Stimulated activated memory B cell treated with anti-CD40 and anti-IgM and Interleukin-4, amounts not matched to agents 10 μg/mL and 1 μg/mL and 100 μg/mL, for 72 hours (primary cell): ENCODE data around the gene OR13C3.
"Not testable (repeated sequence)": the region's sequence is repeated elsewhere in the genome, so short reads cannot be mapped to it uniquely, and the experiment has no call there.

ENCODE experiments used
- ATAC-seq: fragments of 150-1000 bp; cut with Tn5 transposase; 2 replicates; pipeline ENCODE4 v1.10.0; 2021
- H3K27ac Mint-ChIP-seq: one replicate; pipeline ENCODE4 v1.8.0; 2022; ENCODE audit warnings: mild to moderate bottlenecking, mixed read lengths
- H3K27me3 Mint-ChIP-seq: one replicate; pipeline ENCODE4 v1.8.0; 2022; ENCODE audit warnings: mixed read lengths
- H3K36me3 Mint-ChIP-seq: one replicate; pipeline ENCODE4 v1.8.0; 2022; ENCODE audit warnings: mixed read lengths
- H3K4me1 Mint-ChIP-seq: one replicate; pipeline ENCODE4 v1.8.0; 2022; ENCODE audit warnings: mixed read lengths
- H3K4me3 Mint-ChIP-seq: one replicate; pipeline ENCODE4 v1.8.0; 2022; ENCODE audit warnings: mild to moderate bottlenecking, moderate library complexity, mixed read lengths
- H3K9me3 Mint-ChIP-seq: one replicate; pipeline ENCODE4 v1.8.0; 2022; ENCODE audit warnings: mixed read lengths

Gene OR13C3

DNA sequence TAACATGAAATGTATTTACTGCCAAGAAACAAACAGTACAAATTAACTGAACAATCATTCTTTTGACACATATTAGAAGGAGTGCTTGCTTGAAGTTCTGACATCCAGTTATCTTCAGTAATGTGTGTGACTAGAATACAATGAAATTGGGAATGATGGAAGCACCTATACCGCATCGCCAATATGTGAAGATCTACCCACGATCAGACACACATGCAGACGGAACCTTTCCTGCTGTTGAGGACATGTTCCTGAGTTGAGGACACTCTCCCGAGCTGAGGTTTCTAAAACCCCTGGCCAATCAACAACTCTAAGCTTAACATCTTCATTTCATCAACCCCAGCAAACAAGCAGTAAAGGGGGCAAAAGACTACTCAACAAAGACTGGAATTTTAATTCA, at the start of gene OR13C3:
Gene OR13C3, minus strand, starts transcription at position 101 of the 400 bp plus-strand sequence. CDS start 133 bp downstream, outside the sequence.
- no peak within 1 kb of the TSS for H3K4me3 Mint-ChIP-seq
- no peak within 1 kb of the TSS for H3K27ac Mint-ChIP-seq
- H3K4me1 Mint-ChIP-seq = no peaks in the 10 kb centered on the region
- no peaks in the 10 kb centered on the region for H3K27me3 Mint-ChIP-seq
- H3K36me3 Mint-ChIP-seq = no peaks in the 10 kb centered on the region
- no peaks in the 10 kb centered on the region for H3K9me3 Mint-ChIP-seq
- ATAC-seq = no peak

DNA sequence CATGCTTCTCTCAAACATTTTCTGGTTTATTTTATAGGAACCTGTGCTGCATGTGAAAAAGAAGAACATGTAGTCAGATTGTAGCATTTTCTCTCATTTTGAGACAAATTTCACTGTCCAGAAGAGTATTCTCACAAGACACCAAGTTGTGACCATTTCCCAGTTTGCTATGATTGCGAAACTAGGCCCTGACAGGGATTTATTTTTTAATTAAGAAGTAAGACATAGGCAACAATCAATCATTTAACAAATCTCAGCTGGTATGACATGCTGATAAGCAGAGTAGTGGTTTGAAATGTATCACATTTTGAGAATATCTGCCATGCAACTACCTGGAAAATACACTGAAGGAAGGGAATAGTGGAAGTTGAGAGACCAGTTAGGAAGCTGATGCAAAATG, 43.9 kb upstream of the OR13C3 start:
- Mint-ChIP-seq H3K9me3 (no peaks in the 10 kb centered on the region), H3K4me3 (no peak overlapping the region), H3K4me1 (no peaks in the 10 kb centered on the region), H3K27me3 (peaks cover 7% of the 10 kb centered on the region), H3K27ac (no peak overlapping the region), H3K36me3 (no peaks in the 10 kb centered on the region)
- ATAC-seq = no peak

DNA sequence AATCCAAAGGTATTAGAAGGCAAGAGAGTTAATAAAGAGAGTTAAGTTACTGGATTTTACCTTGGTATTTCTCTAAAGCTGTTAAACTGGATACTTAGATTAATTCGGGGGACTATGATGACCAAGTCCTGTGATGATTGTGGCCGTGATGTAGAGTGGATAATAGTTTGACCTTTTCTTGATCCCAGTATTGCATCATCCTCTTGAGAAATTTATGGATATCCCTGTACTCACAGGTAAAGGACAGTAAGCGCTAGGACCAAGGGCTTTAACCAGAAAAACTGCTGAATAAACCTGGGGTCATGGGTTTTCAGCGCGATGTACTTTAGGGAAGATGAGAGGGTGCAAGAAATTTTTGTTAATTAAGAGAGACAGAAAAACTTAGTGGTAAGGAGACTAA, 40.6 kb upstream of the OR13C3 start:
- no peak for ATAC-seq
- Mint-ChIP-seq H3K9me3 (peaks cover 7% of the 10 kb centered on the region), H3K27ac (no peak overlapping the region), H3K4me1 (no peaks in the 10 kb centered on the region), H3K4me3 (no peak overlapping the region), H3K36me3 (no peaks in the 10 kb centered on the region), H3K27me3 (peaks cover 7% of the 10 kb centered on the region)

DNA sequence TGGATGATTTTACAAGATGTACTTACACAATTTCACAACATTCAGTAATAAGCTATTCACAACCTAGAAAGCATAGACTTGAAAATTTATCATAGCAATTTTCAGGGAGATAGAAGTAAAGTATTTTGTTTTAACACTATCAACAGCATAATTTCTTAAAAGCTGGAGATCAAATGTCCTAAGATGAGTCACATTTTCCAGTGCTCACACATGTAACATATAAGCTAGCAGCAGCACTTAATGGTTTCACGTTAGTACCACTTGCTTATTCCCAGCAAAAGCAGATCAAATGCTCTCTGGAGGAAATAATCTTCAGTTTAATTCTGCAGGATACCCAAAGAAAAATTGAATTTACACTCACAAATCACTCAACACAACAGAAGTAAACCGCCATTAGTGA, 38.8 kb upstream of the OR13C3 start:
- no peak for ATAC-seq
- Mint-ChIP-seq H3K27ac (no peak overlapping the region), H3K27me3 (no peaks in the 10 kb centered on the region), H3K9me3 (peaks cover 7% of the 10 kb centered on the region), H3K4me3 (no peak overlapping the region), H3K36me3 (no peaks in the 10 kb centered on the region), H3K4me1 (no peaks in the 10 kb centered on the region)

DNA sequence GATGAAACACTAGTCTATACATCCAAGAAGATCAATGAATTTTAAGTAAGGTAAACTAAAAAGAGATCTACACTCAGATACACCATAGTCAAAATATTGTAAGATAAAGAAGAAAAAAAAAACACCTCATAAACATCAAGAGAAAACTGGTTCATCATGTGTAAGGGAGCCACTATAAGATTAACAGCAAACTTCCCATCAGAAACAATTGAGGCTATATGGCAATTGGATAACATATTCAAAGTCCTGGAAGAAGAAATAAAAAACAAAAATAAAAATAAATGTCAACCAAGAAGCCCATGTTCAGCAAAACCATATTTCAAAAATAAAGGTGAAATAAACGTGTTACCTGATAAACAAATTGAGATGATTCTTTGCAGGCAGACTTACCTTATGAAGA, 36.0 kb upstream of the OR13C3 start:
- H3K4me3 Mint-ChIP-seq = no peak overlapping the region
- no peak overlapping the region for H3K27ac Mint-ChIP-seq
- no peaks in the 10 kb centered on the region for H3K4me1 Mint-ChIP-seq
- no peak for ATAC-seq
- no peaks in the 10 kb centered on the region for H3K27me3 Mint-ChIP-seq
- H3K36me3 Mint-ChIP-seq = no peaks in the 10 kb centered on the region
- peaks cover 7% of the 10 kb centered on the region for H3K9me3 Mint-ChIP-seq

DNA sequence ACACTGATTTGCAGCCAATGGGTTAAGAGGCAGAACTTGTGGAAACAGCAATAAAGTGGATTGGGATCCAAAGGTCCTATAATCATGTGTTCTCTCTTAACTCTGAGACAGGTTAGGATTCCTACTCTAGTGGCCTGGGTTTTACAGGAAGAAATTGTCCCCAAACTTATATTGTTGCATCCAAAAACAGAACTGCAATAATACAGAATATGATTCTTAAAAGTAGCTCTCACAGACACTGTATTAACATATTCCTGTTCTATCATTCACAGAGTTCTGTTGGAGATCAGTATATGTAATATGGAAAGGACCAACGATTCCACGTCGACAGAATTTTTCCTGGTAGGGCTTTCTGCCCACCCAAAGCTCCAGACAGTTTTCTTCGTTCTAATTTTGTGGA, 32.2 kb upstream of the OR13C3 start, which contains the start of gene OR13C8:
Gene OR13C8, plus strand, starts transcription at position 301 of the 400 bp plus-strand sequence. Its CDS starts 0 bp downstream, at position 301.
- Mint-ChIP-seq H3K4me3 (no peak within 1 kb of the TSS), H3K27ac (no peak within 1 kb of the TSS), H3K27me3 (no peaks in the 10 kb centered on the region), H3K36me3 (no peaks in the 10 kb centered on the region), H3K4me1 (no peaks in the 10 kb centered on the region), H3K9me3 (peaks cover 4% of the 10 kb centered on the region)
- no peak for ATAC-seq

DNA sequence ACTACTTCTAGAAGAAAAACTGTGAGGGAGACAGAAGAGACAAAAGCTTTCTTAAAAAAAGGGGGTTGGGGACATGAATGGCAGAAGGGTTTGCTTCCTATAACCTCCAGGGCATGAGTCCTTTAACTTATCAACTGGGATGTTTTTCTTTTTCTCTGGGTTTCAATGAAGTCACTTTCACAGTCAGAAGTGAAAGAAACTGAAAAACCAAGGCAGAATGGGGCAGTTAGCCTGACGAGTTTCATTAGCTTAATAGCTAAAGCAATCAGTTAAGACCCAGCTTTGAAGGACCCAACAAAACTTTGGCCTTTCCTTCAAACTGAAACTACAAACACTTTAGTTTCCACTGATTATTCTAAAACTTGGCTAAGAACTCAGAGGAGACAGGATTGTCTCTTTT, 27.7 kb upstream of the OR13C3 start:
- ATAC-seq = no peak
- Mint-ChIP-seq H3K27me3 (no peaks in the 10 kb centered on the region), H3K27ac (no peak overlapping the region), H3K9me3 (peaks cover 2% of the 10 kb centered on the region), H3K4me1 (no peaks in the 10 kb centered on the region), H3K36me3 (no peaks in the 10 kb centered on the region), H3K4me3 (no peak overlapping the region)

DNA sequence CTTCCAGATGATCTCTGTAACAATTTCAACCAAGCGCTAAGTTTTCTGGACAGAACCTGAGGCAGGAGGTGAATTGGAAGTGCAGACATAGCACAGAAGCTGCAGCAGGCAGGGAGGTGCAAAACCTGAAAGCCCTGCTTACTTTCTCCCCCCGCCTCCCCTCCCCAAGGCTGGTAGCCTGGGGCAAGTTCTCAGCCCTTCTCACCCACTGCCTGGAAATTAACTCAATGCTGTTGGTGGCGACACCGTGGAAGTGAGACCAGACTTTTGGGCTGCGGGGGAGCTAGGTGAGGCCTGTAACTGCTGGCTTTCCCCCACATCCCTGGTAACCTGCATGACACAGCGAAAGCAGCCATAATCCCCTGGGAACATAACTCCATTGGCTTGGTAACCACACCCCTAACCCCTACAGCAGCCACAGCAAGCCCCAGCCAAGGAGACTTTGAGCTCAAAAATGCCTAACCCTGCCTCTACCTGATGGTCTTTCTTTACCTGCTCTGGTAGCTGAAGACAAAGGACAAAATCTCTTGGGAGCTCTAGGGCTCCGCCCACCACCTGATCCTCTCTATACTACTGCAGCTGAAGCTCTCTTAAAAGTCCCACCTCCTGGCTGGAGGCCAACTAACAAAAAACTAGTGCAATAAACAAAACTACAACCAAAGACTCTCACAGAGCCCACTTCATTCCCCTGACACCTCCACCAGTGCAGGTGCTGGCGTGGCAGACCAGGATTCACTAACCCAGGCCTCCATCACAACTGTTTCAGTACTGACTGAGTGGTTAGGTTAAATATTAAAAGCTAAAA, 20.4 kb upstream of the OR13C3 start:
- Mint-ChIP-seq H3K4me3 (no peak overlapping the region), H3K27me3 (no peaks in the 10 kb centered on the region), H3K9me3 (peaks cover 6% of the 10 kb centered on the region), H3K4me1 (no peaks in the 10 kb centered on the region), H3K27ac (no peak overlapping the region), H3K36me3 (no peaks in the 10 kb centered on the region)
- no peak for ATAC-seq

DNA sequence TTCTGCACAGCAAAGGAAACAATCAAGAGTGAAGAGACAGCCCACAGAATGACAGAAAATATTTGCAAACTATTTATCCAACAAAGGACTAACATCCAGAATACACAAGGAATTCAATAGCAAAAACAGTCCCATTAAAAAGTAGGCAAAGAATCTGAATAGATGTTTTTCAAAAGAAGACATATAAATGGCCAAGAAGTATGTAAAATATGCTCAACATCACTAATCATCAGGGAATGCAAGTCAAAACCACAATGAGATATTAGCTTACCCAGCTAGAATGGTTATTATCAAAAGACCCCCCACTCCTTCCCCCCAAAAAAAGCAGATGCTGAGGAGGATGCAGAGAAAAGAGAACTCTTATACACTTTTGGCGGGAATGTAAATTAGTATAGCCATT, 18.9 kb upstream of the OR13C3 start:
- ATAC-seq = no peak
- Mint-ChIP-seq H3K36me3 (no peaks in the 10 kb centered on the region), H3K4me1 (no peaks in the 10 kb centered on the region), H3K27ac (no peak overlapping the region), H3K27me3 (no peaks in the 10 kb centered on the region), H3K9me3 (peaks cover 6% of the 10 kb centered on the region), H3K4me3 (no peak overlapping the region)

DNA sequence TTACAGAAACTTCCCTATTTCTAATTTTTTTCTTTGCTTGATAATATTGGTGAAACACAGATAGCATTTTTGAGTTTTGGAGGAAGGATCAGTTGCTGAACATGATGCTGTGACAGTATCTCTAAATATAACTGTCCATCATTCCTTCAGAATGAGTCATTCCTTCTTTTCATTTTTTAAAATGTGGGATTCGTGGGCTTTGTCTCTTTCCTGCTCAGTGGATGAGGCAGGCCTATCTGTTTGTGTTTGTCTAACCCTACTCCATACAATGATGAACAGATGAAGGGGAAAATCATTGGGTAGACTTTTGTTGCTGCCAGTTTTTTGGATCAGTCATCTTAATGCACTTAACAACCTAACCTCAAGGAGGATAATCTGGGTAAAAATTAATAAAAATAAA, 16.6 kb upstream of the OR13C3 start:
- H3K9me3 Mint-ChIP-seq = peaks cover 6% of the 10 kb centered on the region
- no peak for ATAC-seq
- no peak overlapping the region for H3K4me3 Mint-ChIP-seq
- H3K27ac Mint-ChIP-seq = no peak overlapping the region
- H3K36me3 Mint-ChIP-seq = no peaks in the 10 kb centered on the region
- H3K4me1 Mint-ChIP-seq = no peaks in the 10 kb centered on the region
- H3K27me3 Mint-ChIP-seq = no peaks in the 10 kb centered on the region

DNA sequence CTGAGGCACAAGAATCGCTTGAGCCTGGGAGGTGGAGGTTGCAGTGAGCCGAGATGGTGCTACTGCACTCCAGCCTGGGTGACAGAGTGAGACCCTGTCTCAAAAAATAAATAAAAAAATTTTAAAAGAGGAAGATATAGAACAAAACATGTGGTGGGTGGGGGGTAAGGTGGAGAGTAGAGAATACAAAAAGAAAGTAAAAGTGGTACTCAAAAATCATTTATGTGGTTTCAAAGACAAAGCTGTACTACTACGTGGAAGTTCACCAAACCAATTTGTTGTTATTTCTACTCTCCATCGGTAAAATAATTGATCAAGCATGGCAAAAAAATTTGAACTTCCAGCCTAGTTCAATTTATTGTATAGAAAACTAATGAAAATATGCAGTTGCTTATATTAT, 8.0 kb upstream of the OR13C3 start:
- Mint-ChIP-seq H3K36me3 (no peaks in the 10 kb centered on the region), H3K4me1 (no peaks in the 10 kb centered on the region), H3K27me3 (no peaks in the 10 kb centered on the region), H3K9me3 (peaks cover 2% of the 10 kb centered on the region), H3K4me3 (no peak overlapping the region), H3K27ac (no peak overlapping the region)
- ATAC-seq = no peak

DNA sequence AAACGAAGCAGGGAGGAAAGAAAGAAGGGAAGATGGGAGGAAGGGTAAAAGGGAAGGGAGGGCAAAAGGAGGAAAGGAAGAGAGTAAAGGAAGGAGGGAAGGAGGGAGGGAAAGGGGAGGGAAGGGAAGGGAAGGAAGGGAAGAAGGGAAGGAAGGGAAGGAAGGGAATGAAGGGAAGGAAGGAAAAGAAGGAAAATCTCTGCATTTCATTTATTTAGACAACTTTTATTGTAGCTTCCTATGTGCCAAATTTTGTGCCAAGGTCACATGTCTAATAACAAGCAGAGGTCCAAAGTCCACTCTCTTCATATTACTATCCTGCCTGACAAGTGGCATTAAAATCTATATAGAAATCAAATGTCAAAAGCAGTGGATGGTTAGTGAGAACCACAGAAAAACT, 2.6 kb upstream of the OR13C3 start:
- Mint-ChIP-seq H3K9me3 (no peaks in the 10 kb centered on the region), H3K36me3 (no peaks in the 10 kb centered on the region), H3K27ac (no peak overlapping the region), H3K27me3 (no peaks in the 10 kb centered on the region), H3K4me1 (no peaks in the 10 kb centered on the region), H3K4me3 (no peak overlapping the region)
- ATAC-seq = no peak

DNA sequence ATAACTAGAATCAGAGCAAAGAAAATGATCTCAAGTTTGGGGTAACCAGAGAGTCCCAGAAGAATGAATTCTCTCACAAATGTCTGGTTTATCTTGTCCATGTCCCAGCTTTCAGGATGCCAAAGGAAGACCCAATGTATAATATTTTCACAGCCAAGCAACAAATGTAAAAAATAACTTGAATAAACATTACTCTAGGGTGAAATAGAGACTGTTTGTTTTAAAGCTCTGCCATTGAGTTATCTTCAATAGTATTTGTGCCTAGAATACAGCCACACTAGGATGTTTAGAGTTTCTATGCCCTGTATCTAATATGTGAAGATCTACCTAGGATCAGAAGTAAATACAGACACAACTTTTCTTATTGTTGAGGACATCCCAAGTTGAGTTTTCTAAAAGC, 9.5 kb downstream of the OR13C3 start, which contains the start of gene OR13C4:
Gene OR13C4, minus strand, starts transcription at position 101 of the 400 bp plus-strand sequence. Its CDS starts 0 bp downstream, at position 101.
- Mint-ChIP-seq H3K4me1 (no peaks in the 10 kb centered on the region), H3K36me3 (no peaks in the 10 kb centered on the region), H3K9me3 (peaks cover 7% of the 10 kb centered on the region), H3K27ac (no peak within 1 kb of the TSS), H3K4me3 (no peak within 1 kb of the TSS), H3K27me3 (no peaks in the 10 kb centered on the region)
- no peak for ATAC-seq

DNA sequence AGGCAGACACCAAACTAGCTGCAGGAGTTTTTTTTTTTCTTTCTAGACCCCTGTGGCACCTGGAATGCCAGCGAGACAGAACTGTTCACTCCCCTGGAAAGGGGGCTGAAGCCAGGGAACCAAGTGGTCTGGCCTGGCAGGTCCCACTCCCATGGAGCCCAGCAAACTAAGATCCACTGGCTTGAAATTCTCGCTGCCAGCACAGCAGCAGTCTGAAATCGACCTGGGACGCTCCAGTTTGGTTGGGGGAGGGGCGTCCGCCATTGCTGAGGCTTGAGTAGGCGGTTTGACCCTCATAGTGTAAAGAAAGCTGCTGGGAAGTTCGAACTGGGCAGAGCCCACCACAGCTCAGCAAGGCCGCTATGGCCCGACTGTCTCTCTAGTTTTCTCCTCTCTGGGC, 16.4 kb downstream of the OR13C3 start:
- H3K36me3 Mint-ChIP-seq, H3K4me1 Mint-ChIP-seq, H3K9me3 Mint-ChIP-seq: not testable (repeated sequence)

DNA sequence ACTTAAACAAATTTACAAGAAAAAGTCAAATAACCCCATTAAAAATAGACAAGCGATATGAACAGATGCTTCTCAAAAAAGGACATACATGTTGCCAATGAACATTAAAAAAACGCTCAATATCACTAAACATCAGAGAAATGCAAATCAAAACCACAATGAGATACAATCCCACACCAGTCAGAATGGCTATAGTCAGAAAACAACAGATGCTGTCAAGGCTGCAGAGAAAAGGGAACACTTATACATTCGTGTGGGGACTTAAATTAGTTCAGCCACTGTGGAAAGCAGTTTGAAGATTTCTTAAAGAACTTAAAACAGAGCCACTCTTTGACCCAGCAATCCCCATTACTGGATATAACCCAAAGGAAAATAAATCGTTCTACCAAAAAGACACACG, 21.8 kb downstream of the OR13C3 start:
- no peak overlapping the region for H3K27ac Mint-ChIP-seq
- ATAC-seq = no peak
- H3K27me3 Mint-ChIP-seq = peaks cover 10% of the 10 kb centered on the region
- no peak overlapping the region for H3K4me3 Mint-ChIP-seq
- no peaks in the 10 kb centered on the region for H3K4me1 Mint-ChIP-seq
- H3K36me3 Mint-ChIP-seq = no peaks in the 10 kb centered on the region
- H3K9me3 Mint-ChIP-seq = peaks cover 2% of the 10 kb centered on the region

More for the DNA sequence above, 16.4 kb downstream of the OR13C3 start:
- not testable (repeated sequence) for ATAC-seq, H3K27ac Mint-ChIP-seq, H3K27me3 Mint-ChIP-seq, H3K4me3 Mint-ChIP-seq

DNA sequence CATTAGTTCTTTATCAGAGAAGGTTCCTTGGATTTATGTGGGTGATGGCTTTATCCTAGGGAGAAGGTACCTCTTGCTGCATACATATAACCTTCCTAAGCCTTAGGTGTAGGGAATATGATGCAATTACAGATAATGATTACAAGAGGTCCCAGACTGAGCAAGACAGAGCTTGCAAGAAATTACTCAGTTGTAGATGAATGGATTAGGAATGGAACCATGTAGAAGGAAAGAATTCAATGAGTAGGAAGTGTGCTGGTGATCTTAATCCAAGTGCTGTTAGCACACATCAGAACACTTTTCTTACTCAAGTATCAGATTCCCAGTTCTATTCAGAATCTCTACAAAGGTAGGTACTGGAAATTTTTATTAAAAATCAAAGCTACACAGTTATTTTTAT, 30.1 kb downstream of the OR13C3 start:
- no peak overlapping the region for H3K27ac Mint-ChIP-seq
- no peaks in the 10 kb centered on the region for H3K36me3 Mint-ChIP-seq
- no peaks in the 10 kb centered on the region for H3K4me1 Mint-ChIP-seq
- no peak overlapping the region for H3K4me3 Mint-ChIP-seq
- H3K9me3 Mint-ChIP-seq = no peaks in the 10 kb centered on the region
- no peak for ATAC-seq
- H3K27me3 Mint-ChIP-seq = peaks cover 10% of the 10 kb centered on the region
